PC-3 (cell line): Measurements from ENCODE around the gene MYL6.
"Not testable (repeated sequence)": the region's sequence is repeated elsewhere in the genome, so short reads cannot be mapped to it uniquely, and the experiment has no call there.

Experiments
- CTCF ChIP-seq: fragments of 300-600 bp; sonication (generic); conservative IDR thresholded peaks from 2 replicates; pipeline ENCODE4 v1.5.1; 2017; ENCODE audit warnings: antibody characterized with exemption, low read depth, mild to moderate bottlenecking, low read length
- EZH2 ChIP-seq: fragments of 300-600 bp; sonication (generic); IDR thresholded peaks from one replicate; pipeline ENCODE4 v1.6.1; 2017; ENCODE audit warnings: antibody characterized with exemption, mild to moderate bottlenecking, low read length; ENCODE audit not compliant: unreplicated experiment
- EZH2phosphoT487 ChIP-seq: fragments of 300-600 bp; sonication (generic); IDR thresholded peaks from 2 replicates; pipeline ENCODE4 v1.6.1; 2018; ENCODE audit warnings: mild to moderate bottlenecking, antibody characterized with exemption, low read length, borderline replicate concordance

- TF ChIP-seq CTCF, EZH2, EZH2phosphoT487: not testable (repeated sequence)
Measured at GRCh38 chr12:56117082-56117706, 41.0 kb upstream of the MYL6 start.
